AG04449 (cell line): ENCODE results near the gene UBR1.
"Not testable (repeated sequence)": the region's sequence is repeated elsewhere in the genome, so short reads cannot be mapped to it uniquely, and the experiment has no call there.

Source experiments
- CTCF ChIA-PET: fragments of 350-600 bp; formaldehyde crosslinking; extraction: SDS; loops from one replicate; lab custom pipeline; 2021; ENCODE audit warnings: antibody characterized with exemption; lab: Yijun Ruan, JAX
- POLR2A ChIA-PET: fragments of 400-600, 350-600 bp; formaldehyde crosslinking; extraction: SDS; loops from one replicate; lab custom pipeline; 2020; ENCODE audit warnings: antibody characterized with exemption, inconsistent platforms; lab: Yijun Ruan, JAX
- DNase-seq: peaks from one replicate; pipeline ENCODE4 v3.0.0-alpha.2; 2010; ENCODE audit warnings: low read depth, low spot score
- H3K4me3 ChIP-seq: 2 replicates; pipeline ENCODE4 v1.5.1; 2011; ENCODE audit warnings: low read depth, mild to moderate bottlenecking, control low read depth, low read length
- CTCF ChIP-seq: IDR thresholded peaks from one replicate; pipeline ENCODE4 v1.5.1; 2011; ENCODE audit warnings: mild to moderate bottlenecking, moderate library complexity, low read length, control low read depth, inconsistent platforms; ENCODE audit not compliant: insufficient read depth; ENCODE audit errors: missing control alignments

The UBR1 gene

DNA sequence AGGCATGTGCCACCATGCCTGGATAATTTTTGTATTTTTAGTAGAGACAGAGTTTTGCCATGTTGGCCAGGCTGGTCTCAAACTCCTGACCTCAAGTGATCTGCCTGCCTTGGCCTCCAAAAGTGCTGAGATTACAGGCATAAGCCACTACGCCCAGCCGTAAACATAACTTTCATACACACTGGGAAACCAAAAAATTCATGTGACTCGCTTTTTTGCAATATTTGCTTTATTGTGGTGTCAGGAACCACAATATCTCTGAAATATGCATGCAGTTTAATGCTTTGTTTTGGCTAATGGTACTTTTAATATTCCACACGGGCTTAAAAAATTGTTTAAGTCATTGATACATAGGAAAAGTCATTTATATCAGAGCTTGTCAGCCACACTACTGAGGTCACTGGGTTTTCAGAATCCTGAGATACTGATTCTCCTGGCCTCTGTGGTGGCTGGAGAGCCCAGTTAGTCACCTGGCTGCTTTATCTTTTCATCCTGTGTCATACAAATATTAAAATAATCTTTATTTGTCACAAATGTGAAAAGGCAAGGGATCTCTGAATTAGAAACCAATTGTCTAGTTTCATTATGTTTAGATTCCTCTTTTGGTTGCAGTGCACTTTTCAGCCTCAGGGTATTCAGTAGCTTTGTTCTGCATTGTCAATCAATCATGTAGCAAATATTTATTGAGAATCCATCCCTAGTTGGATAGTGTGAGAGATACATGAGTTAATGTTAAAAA, 37.5 kb upstream of the UBR1 start:
- no peak overlapping the region for H3K4me3 ChIP-seq
- no peak for DNase-seq
- no peak for TF ChIP-seq CTCF
- ChIA-PET CTCF (no interaction called here), POLR2A (no interaction called here)

GRCh38 chr15:43135351-43135750, 29.5 kb upstream of the UBR1 start:
- CTCF ChIA-PET = no interaction called here
- POLR2A ChIA-PET = no interaction called here
- no peak overlapping the region for H3K4me3 ChIP-seq
- no peak for DNase-seq
- no peak for TF ChIP-seq CTCF

DNA sequence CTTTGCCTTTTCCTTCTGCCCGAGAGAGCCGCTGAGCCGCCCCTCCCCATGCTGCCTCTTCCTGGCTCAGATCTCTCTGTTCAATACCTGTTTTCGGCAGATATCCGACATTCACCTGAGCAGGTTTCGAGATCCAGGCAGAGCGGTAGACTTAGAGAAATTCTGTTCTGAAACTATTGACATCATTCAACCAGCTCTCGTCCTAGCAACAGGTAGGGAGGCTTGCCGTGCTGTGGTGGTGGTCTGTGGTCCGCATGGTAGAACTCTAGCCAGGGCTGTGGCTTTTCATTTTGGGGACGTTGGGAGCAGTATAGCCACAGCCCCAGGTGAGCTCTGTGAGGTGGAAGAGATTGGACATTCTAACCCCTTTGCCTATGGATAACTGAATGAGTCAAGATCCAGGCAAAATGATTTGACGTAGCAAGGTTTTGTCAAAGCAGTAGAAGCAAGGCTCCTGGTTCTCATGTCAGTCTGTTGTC, 28.4 kb upstream of the UBR1 start:
- peak overlapping the region; percentile 69 for H3K4me3 ChIP-seq
- ChIA-PET POLR2A (interaction anchor here (0.7 kb wide), 1 partner anchor 1262 kb away, joined by 3 read pairs; no protein-coding TSS in a partner anchor), CTCF (no interaction called here)
- no peak for DNase-seq
- no peak for TF ChIP-seq CTCF

- peak within 1 kb of the TSS; percentile 69 for H3K4me3 ChIP-seq
- TF ChIP-seq CTCF = no peak
- DNase-seq = no peak
- CTCF ChIA-PET = no interaction called here
- POLR2A ChIA-PET = no interaction called here
Observed at GRCh38 chr15:43133430-43134156, 27.8 kb upstream of the UBR1 start, which contains the start of gene TMEM62. TMEM62 (plus strand) TSS chr15:43133586; CDS start chr15:43133803, 217 bp downstream.

GRCh38 chr15:43132830-43133429, 27.1 kb upstream of the UBR1 start:
- H3K4me3 ChIP-seq = peak overlapping the region; percentile 69
- TF ChIP-seq CTCF = no peak
- CTCF ChIA-PET = no interaction called here
- no peak for DNase-seq
- POLR2A ChIA-PET = no interaction called here

DNA sequence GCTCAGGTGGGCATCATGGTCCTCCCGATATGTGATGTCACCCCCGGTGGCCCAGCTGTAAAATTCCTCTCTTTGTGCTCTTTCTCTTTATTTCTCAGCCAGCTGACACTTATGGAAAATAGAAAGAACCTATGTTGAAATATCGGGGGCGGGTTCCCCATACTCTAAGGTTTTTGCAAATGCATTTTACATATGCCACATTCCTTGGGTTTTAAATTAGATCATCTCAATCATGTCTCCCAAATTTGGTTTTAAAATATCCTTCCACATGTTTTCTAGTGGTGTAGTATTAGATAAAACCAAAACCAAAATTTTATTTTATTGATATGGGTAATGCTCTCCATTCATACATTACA, 23.1 kb upstream of the UBR1 start:
- TF ChIP-seq CTCF = no peak
- CTCF ChIA-PET = no interaction called here
- no peak overlapping the region for H3K4me3 ChIP-seq
- DNase-seq = no peak
- POLR2A ChIA-PET = no interaction called here

DNA sequence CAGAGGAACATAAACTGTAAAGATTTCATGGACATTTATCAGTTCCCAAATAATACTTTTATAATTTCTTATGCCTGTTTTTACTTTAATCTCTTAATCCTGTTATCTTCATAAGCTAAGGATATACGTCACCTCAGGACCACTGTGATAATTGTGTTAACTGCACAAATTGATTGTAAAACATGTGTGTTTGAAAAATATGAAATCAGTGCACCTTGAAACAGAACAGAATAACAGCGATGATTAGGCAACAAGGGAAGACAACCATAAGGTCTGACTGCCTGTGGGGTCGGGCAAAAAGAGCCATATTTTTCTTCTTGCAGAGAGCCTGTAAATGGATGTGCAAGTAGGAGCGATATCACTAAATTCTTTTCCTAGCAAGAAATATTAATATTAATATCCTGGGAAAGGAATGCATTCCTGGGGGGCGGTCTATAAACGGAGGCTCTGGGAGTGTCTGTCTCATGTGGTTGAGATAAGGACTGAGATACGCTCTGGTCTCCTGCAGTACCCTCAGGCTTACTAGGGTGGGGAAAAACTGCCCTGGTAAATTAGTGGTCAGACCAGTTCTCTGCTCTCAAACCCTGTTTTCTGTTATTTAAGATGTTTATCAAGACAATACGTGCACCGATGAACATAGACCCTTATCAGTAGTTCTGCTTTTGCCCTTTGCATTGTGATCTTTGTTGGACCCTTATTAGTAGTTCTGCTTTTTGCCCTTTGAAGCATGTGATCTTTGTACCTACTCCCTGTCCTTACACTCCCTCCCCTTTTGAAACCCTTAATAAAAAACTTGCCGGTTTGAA, 22.5 kb upstream of the UBR1 start:
- CTCF ChIA-PET, POLR2A ChIA-PET, H3K4me3 ChIP-seq, DNase-seq: not testable (repeated sequence)
